ENCODE results near the gene B3GALT4. TPM values are rescaled to one million over a fixed set of nuclear protein-coding genes. Genes with fewer than 3 reads are reported as not detected.

Gene B3GALT4
- total and polyA plus RNA-seq, 2 of the 13 experiments (the other 11 are each of a cell fraction or from before 2014, with no cell fraction given) = 0.04 to 0.27 TPM

GRCh38 chr6:33299237-33299944, 22.5 kb downstream of the B3GALT4 start:
- H3K4me2 ChIP-seq (ENCODE audit: low read depth, low read length) = peak overlapping the region; percentile 92
- no peaks in the 10 kb centered on the region for H3K9me3 ChIP-seq (ENCODE audit: low read length)
- peak overlapping the region; percentile 92 for H3K9ac ChIP-seq (ENCODE audit: insufficient read depth, low read depth, low read length)
- POLR2A ChIA-PET = interaction anchor here (0.8 to 4.1 kb wide), 16 partner anchors 9 to 328 kb away, joined by 3 to 57 read pairs (median 7); partner anchors contain the start of genes B3GALT4, PFDN6, RING1 and RPS18
- no peaks in the 10 kb centered on the region; a peak in 1 of 5 replicates for H3K27me3 ChIP-seq (ENCODE audit: control insufficient read depth in 1 of 2, insufficient read depth in 2 of 2, low read length in 2 of 2)
- CTCF ChIA-PET (ENCODE audit: low intra/inter-chr PET ratio, low total read pairs) = interaction anchor here (1.0 to 3.3 kb wide), 4 partner anchors 9 to 176 kb away, joined by 3 to 52 read pairs (median 4); no protein-coding TSS in a partner anchor
- H3K4me1 ChIP-seq (ENCODE audit: insufficient read depth, low read length) = peaks cover 27% of the 10 kb centered on the region
- H3K36me3 ChIP-seq (replicated peaks in 1 of 2; ENCODE audit: control insufficient read depth in 1 of 2, insufficient read depth in 2 of 2, low read length in 2 of 2) = peaks cover 7 to 10% of the 10 kb centered on the region in 2 experiments; a peak in 2 of 5 replicates
- DNase-seq (ENCODE audit: low spot score) = peak; percentile 88
- ATAC-seq = peak; percentile 73
- peak overlapping the region; percentile 75 to 88 (median 79) for H3K4me3 ChIP-seq (replicated peaks in 1 of 3; ENCODE audit: insufficient read depth in 1 of 3, low read depth in 2 of 3, low read length in 3 of 3)
- peak overlapping the region; percentile 93 for H3K27ac ChIP-seq (ENCODE audit: extremely low read length, insufficient read depth, low read length)
- no peaks in the 10 kb centered on the region for H4K20me1 ChIP-seq (ENCODE audit: insufficient read depth, low read length)
- WGBS (ENCODE audit: low lambda C conversion rate) = 0% methylated on average over 20 of the region's 54 CpGs
- FAIRE-seq = peak; percentile 76
- in situ Hi-C loops (cut with HindIII; ENCODE audit: extremely low pct_ligation_motif_present, low pct_unique_long_range_greater_than_20kb) (loop anchor here (5.0 to 25.0 kb wide), 2 partner anchors 97 to 113 kb away; partner anchors contain the start of genes CUTA, HSD17B8, PHF1 and RXRB), intact Hi-C loops (cut with micrococcal nuclease; ENCODE audit: unreplicated experiment) (loop anchor here (1.0 kb wide), 2 partner anchors 19 to 99 kb away; partner anchors contain the start of genes RXRB and SLC39A7)
- TSS peak; percentile 89 for BruUV-seq (replicated peaks)
- peaks cover 12% of the 10 kb centered on the region for H3K79me2 ChIP-seq (ENCODE audit: insufficient read depth, low read length)
- no peak overlapping the region for H2AFZ ChIP-seq (ENCODE audit: low read length)
- peak; percentile 39; the same call in 1 of the 2 replicates for TF ChIP-seq ZNF746 (CRISPR knock-in tag; IDR thresholded peaks at IDR 0.05)
- TF ChIP-seq ZNF510 (CRISPR knock-in tag; IDR thresholded peaks at IDR 0.05; ENCODE audit: low read depth) = peak; percentile 94; the same call in 1 of the 2 replicates
- TF ChIP-seq ZNF337 (CRISPR knock-in tag; IDR thresholded peaks at IDR 0.05; ENCODE audit: borderline replicate concordance, low read depth) = no peak
- TF ChIP-seq SMYD3 (CRISPR knock-in tag; IDR thresholded peaks at IDR 0.05) = peak; percentile 63; the same call in 1 of the 2 replicates
- peak; percentile 4 for TF ChIP-seq IKZF4 (CRISPR knock-in tag; IDR thresholded peaks at IDR 0.05; ENCODE audit: borderline replicate concordance, low read depth, not compliant biosample characterization)
- no peak for TF ChIP-seq FOSL1 (CRISPR knock-in tag; IDR thresholded peaks at IDR 0.05; ENCODE audit: borderline replicate concordance)
- TF ChIP-seq ZNF468 (CRISPR knock-in tag; IDR thresholded peaks at IDR 0.05) = peak; percentile 30; the same call in 1 of the 2 replicates
- TF ChIP-seq ZNF782 (CRISPR knock-in tag; IDR thresholded peaks at IDR 0.05; ENCODE audit: borderline replicate concordance) = no peak
- no peak; the same call in 1 of the 2 replicates for TF ChIP-seq ZNF33B (CRISPR knock-in tag; IDR thresholded peaks at IDR 0.05)
- TF ChIP-seq ZNF580 (CRISPR knock-in tag; IDR thresholded peaks at IDR 0.05; ENCODE audit: borderline replicate concordance, low read depth) = peak; percentile 83; the same call in 1 of the 2 replicates
- TF ChIP-seq NR1H2 (CRISPR knock-in tag; IDR thresholded peaks at IDR 0.05; ENCODE audit: borderline replicate concordance, low read depth) = no peak
- TF ChIP-seq ATM (IDR thresholded peaks at IDR 0.05; ENCODE audit: borderline replicate concordance) = no peak
- no peak for TF ChIP-seq ZNF83 (CRISPR knock-in tag; IDR thresholded peaks at IDR 0.05; ENCODE audit: borderline replicate concordance)
- TF ChIP-seq KDM1A (CRISPR knock-in tag; IDR thresholded peaks at IDR 0.05) = no peak; the same call in none of the 2 replicates
